Activated CD8-positive, alpha-beta memory T cell treated with anti-CD3 and anti-CD28 coated beads, Interleukin-2, amount 50 U/mL, for 1 hour (primary cell): ENCODE data around the gene TGM1.
A peak's percentile ranks its signal among the peaks of the same experiment; 100 is the strongest.

ENCODE experiments used
- DNase-seq: peaks from one replicate; pipeline ENCODE4 v3.0.0-alpha.2; 2020; ENCODE audit errors: extremely low read depth

Gene TGM1

GRCh38 chr14:24271134-24271833 lies 8.3 kb upstream of the TGM1 start, which contains the start of gene RABGGTA:
Gene RABGGTA (minus strand): TSS chr14:24271597. CDS start chr14:24271115, 482 bp downstream.
- DNase-seq = peak; percentile 84

- DNase-seq = no peak
These were observed 7.7 kb upstream of the TGM1 start for GRCh38 chr14:24270537-24271133.

DNA sequence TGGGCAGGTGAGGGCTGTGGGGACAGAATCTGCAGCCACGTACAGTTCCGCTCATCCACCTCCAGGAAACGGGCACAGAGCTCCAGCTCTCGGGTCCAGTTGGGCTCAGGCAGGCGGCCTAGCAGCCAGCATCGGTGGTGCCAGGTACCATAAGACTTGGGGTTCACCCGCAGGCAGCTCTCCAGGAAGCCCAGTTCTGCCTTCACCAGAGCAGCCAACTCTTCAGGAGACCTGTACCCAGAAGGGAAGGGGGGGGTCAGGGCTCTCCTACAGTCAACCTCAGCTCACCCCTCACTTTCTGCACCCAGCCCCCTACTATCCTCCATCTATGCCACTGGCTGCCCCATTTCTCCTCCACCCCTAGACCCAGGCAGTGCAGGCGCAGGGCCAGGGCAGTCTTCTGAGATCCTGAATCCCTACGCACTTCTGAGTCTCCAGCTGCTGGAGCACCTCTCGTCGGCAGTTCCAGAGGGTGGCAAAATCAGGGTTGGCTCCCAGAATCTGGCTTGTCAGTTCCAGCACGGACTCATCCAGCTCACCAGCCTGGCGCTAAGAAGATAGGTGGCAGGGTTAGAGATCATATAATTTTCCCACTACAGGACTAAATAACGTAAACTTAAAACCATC lies 7.0 kb upstream of the TGM1 start:
- DNase-seq = no peak

DNA sequence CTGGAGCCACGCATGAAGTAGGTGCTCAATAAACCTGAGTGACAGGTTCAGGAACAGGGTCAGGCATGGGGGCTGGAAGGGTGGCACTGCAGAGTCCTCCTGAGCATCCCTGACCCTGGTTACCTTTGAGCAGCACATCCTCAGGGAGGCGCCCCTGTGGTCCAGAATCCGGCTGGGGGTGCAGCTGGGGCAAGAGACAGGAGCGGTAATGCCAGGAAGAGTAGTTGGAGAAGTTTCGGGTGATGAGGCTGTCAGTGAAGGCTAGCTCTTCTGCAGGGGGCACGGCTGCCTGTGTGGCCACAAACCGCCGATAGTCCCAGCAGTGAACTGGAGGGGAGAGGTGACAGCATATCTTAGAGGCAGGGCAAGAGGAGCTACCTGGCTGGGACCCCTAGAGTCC lies 6.4 kb upstream of the TGM1 start:
- no peak for DNase-seq

GRCh38 chr14:24268225-24268624 lies 5.2 kb upstream of the TGM1 start:
- no peak for DNase-seq

- no peak for DNase-seq
These were observed 4.5 kb upstream of the TGM1 start for GRCh38 chr14:24267516-24267915.

DNA sequence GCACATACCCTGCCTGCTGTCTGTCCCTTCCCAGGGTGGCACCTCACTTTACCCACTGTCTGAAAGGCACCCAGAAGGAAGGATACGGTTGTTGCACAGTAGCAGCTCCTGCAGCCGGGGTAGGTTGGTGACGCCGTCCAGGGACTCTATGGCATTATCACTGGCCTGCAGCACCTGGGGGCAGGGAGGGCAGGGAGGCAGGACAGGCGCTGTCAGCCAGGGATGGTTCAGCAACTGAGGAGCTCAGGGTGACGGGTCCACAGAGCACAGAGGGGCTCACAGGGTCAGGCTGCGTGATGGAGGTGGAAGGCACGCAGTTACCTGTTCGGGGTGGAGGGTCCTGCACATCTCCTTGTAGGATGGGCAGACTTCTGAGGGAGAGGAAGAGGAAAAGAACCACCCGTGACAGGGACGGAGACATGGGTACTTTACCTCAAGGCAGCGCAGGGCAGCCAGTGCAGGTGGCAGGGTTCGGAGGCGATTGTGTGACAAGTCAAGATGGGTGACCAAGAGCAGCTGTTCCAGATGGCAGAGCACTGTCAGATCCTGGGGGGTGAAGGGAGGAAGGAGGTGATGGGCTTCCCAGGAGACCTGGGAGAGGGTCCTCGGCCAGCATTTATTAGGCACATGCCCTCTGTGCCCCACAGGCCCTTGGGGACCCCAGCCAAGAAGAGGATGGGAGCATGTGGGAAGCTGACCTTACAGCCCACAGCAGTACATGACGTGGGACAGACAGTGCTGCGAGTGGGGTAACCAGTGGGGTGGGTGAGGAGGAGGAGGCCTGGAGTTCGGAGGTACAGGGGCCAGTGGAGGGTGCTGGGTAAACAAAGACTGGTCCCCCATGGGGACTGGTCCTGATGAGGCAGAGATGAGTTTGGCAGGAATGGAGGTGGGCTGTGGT lies 3.6 kb upstream of the TGM1 start:
- no peak for DNase-seq

- DNase-seq = no peak
These were observed 1.3 kb upstream of the TGM1 start for GRCh38 chr14:24264298-24264697.

DNA sequence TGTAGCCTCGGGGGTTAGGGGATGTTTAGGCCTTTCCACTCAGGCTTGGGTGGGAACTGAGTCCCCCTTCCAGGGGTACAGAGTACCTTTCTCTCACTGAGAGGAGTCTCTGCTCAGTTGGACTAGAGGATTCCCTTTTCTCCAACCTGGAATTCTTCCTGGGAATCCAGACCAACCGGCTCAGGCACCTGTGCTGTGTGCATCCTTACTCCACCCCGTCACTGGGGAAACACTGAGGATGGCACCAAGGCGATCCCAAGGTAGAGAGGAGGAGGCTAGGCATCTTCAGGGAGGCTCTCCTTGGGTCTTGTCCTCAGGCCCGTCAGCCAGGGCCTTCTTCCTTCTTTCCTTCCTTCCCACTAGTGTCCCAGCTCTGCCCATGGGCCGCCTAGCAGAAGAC lies 871 bp upstream of the TGM1 start:
- DNase-seq = no peak

GRCh38 chr14:24261969-24262327 lies 1.0 kb downstream of the TGM1 start:
- no peak for DNase-seq

DNA sequence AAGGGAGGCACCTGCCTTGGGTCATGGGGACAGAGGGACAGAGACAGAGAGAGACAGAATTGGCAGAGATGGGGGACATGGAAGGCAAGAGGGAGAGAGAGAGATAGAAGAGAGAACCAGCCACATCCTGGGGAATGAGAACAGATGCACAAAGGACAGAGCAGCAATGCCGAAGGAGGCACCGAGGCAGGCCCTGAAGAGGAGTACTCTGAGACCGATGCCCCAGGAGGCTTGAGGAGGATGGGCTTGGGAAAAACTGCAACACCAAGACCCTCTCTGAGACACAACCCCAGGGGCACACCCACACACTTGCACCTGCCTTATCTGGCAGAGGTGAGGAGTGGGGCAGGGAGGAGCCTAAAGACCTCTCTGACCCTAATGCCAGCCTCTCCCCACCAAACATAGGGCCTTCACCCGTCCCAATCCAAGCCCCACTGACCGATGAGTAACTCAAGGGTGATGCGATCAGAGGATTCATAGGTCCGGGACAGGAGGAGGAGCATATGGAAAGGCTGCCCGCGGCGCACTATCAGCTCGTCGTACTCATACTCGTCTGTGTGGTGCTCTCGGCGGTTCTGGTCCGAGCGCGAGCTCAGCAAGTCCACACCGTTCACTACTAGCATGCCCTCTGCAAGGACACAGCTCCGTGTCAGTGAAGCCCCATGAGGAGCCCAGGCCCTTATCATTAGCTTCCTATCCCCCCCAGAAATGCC lies 1.6 kb downstream of the TGM1 start:
- no peak for DNase-seq

- DNase-seq = no peak
These were observed 2.2 kb downstream of the TGM1 start for GRCh38 chr14:24260780-24261157.

DNA sequence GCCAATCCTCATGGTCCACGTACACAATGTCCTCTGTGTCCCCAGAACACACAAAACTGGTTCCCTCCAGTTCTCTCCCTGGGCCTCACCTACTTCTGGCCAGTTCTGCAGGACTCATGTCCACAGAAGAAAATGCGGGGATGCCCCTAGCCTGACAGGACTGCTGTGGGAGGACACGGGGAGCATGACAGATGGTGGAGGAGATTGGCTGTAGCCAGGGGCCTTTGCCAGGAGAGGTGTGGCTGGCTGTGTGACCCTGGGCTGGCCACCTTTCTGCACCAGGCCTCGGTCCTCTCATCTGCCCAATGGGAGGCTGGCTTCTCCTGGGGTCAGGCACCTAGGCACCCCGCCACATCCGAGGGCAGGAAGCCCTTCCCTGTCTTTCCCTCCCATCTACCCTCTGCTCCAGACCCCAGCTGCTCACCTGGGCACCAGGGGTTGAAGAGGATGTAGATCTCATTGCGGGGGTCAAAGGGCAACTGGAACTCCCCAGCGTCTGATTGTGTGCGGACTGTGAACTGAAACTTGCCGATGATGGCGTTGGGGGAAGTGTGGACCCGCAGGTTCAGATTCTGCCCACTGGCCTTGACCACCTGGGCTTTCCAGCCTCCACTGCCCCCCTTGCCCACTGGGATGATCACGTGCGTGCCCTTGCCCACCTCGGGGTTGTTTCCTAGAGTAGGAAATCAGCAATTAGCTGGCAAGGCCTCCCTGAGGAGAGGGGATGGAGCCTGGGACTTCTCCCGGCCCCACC lies 2.8 kb downstream of the TGM1 start:
- no peak for DNase-seq

DNA sequence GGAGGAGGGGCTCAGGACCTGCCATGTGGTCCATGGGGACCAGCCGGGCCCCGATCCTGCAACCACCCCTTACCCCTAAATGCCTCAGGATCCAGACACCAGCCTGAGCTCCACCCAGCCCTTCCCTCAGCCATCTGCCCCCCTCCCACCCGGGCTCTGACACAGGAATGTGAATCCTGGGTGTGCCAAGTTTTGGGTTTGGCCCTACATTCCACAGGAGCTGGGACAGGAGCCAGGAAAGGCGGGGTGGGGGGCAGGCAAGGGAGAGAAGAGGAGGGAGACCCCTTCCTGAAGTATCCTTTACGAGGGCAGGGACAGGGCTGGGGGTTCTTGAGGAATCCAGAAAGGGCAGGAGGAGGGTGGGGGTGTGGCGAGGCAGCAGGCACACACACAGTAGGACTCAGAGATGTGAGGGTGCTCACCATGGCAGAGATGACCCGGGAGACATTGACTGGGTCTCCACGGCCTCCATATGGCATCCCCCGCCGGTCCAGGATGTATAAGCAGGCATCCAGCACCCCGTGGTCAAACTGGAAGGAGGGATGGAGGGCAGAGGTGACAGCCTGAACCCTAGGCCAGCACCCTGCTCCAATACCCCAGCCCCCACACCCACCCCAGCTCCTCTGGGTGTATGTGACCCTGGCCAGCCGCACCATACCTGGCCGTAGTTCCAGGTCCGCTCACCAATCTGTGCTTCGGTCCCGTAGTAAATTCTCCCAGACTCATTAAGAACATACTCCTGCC lies 3.5 kb downstream of the TGM1 start:
- DNase-seq = no peak

- no peak for DNase-seq
These were observed 4.3 kb downstream of the TGM1 start for GRCh38 chr14:24258548-24259265.

DNA sequence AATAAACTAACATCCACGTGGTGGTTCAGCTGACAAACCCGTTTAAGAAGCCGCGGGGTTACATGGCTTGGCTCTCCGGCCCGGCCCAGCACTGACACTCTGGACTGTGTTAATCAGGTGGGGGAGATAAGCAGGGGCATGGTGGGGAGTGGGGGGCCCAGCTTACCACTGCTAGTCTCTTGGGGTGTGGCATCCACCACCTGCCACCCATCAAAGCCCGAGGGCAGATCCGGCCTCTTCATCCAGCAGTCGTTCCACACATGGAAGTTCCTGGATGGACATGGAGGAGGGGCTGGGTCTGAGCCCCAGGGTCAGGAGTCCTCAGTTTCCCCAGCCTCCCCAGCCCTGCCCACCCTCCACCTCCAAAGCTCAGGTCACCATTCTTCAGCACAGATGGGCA lies 4.9 kb downstream of the TGM1 start:
- DNase-seq = no peak

DNA sequence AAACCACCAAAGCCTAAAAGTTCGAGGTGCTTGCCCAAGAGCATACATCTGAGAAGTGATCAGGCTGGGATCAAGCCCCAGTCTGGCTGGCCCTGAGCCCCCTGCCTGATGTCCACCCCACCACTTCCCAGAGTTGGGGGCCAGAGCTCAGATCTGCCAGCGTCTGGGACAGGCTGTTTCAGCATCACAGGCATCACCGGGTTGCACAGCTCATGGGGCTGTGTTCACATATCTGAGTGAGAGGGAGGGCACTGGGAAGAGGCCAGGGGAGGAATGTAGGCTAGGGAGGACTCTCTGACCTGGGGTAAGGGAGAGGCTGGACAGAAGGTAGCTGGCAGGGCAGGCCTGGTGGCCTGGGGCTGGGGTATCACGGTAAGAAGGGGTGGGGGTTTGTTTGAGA lies 6.0 kb downstream of the TGM1 start:
- no peak for DNase-seq

GRCh38 chr14:24255931-24256711 lies 6.9 kb downstream of the TGM1 start:
- no peak for DNase-seq

GRCh38 chr14:24255438-24255837 lies 7.5 kb downstream of the TGM1 start:
- no peak for DNase-seq
